ENCODE data around the gene ZNF682. TPM values are rescaled to one million over a fixed set of nuclear protein-coding genes. Genes with fewer than 3 reads are reported as not detected.
"Not testable (repeated sequence)": the region's sequence is repeated elsewhere in the genome, so short reads cannot be mapped to it uniquely, and the experiment has no call there.

Gene ZNF682
- total RNA-seq, 1 experiment from 2014 or later: 23.0 TPM

- WGBS (ENCODE audit: extremely low coverage, insufficient read length, low lambda C conversion rate): no CpG with 5 or more reads among the region's 1 CpG
- H3K4ac ChIP-seq (ENCODE audit: low read depth, low read length): no peak overlapping the region
These were observed 21.0 kb upstream of the ZNF682 start for GRCh38 chr19:20060282-20060681.

GRCh38 chr19:20058738-20059137, 19.4 kb upstream of the ZNF682 start:
- not testable (repeated sequence) for H3K14ac ChIP-seq (ENCODE audit: insufficient read depth, low read length); H3K9me3 ChIP-seq (ENCODE audit: control insufficient read depth, low read depth, low read length); H3K23ac ChIP-seq (ENCODE audit: insufficient read length, low read depth, low read length); H3K56ac ChIP-seq (ENCODE audit: insufficient read length, low read depth, low read length); H3K27me3 ChIP-seq (ENCODE audit: insufficient read depth, low read length); H3K27me3 Mint-ChIP-seq (ENCODE audit: low read depth); H3K18ac ChIP-seq (ENCODE audit: insufficient read length, low read depth, low read length); H3K79me1 ChIP-seq (ENCODE audit: insufficient read depth, low read depth, low read length, poor library complexity, severe bottlenecking); H2AK5ac ChIP-seq (ENCODE audit: insufficient read length, low read length); H2BK20ac ChIP-seq (ENCODE audit: low read depth, low read length, poor library complexity, severe bottlenecking); H3K9ac ChIP-seq (ENCODE audit: extremely low read depth, insufficient read length, low read length); H2BK5ac ChIP-seq (ENCODE audit: insufficient read length, low read length); H4K5ac ChIP-seq (ENCODE audit: insufficient read length, low read depth, low read length); H3K79me2 ChIP-seq (ENCODE audit: insufficient read depth, low read length); H3K4ac ChIP-seq (ENCODE audit: low read depth, low read length); H2BK12ac ChIP-seq (ENCODE audit: insufficient read length, low read depth, low read length); H3K4me2 ChIP-seq (ENCODE audit: insufficient read depth, insufficient read length, low read length); H3K23me2 ChIP-seq (ENCODE audit: insufficient read length, low read depth, low read length, poor library complexity, severe bottlenecking); H3K4me1 ChIP-seq (ENCODE audit: insufficient read depth, low read length); H3K27ac Mint-ChIP-seq; H2BK15ac ChIP-seq (ENCODE audit: low read depth, low read length); H2AFZ ChIP-seq (ENCODE audit: low read length); H3T11ph ChIP-seq (ENCODE audit: low read length); H3K9me3 Mint-ChIP-seq; H3K36me3 Mint-ChIP-seq (ENCODE audit: insufficient read depth in 1 of 3, low read depth in 3 of 3); H2BK120ac ChIP-seq (ENCODE audit: low read depth, low read length, poor library complexity, severe bottlenecking); H4K8ac ChIP-seq (replicated peaks; ENCODE audit: insufficient read length, low read depth, low read length); H3K27ac ChIP-seq (ENCODE audit: insufficient read length, low read depth, low read length); H4K20me1 ChIP-seq (ENCODE audit: control insufficient read depth, insufficient read depth, insufficient read length); H4K91ac ChIP-seq (ENCODE audit: insufficient read length, low read depth, low read length); H3K4me3 Mint-ChIP-seq; DNase-seq
- peaks cover 6 to 15% of the 10 kb centered on the region in 2 experiments; a peak in 3 of 4 replicates for H3K4me1 Mint-ChIP-seq

More at GRCh38 chr19:20060282-20060681, 21.0 kb upstream of the ZNF682 start:
- Mint-ChIP-seq H3K4me1 (peaks cover 3 to 15% of the 10 kb centered on the region in 2 experiments; a peak in 3 of 4 replicates), H3K4me3 (no peak overlapping the region), H3K27ac (no peak overlapping the region), H3K27me3 (ENCODE audit: low read depth) (peaks cover 3% of the 10 kb centered on the region; the same call in 1 of the 2 replicates), H3K9me3 (peaks cover 10 to 12% of the 10 kb centered on the region in 2 experiments), H3K36me3 (ENCODE audit: insufficient read depth in 1 of 3, low read depth in 3 of 3) (peaks cover 5 to 8% (median 5%) of the 10 kb centered on the region in 3 experiments)
- H2BK120ac ChIP-seq (ENCODE audit: low read depth, low read length, poor library complexity, severe bottlenecking): no peak overlapping the region
- no peak overlapping the region for H4K8ac ChIP-seq (replicated peaks; ENCODE audit: insufficient read length, low read depth, low read length)
- H2AK5ac ChIP-seq (ENCODE audit: insufficient read length, low read length): no peak overlapping the region
- no peaks in the 10 kb centered on the region for H3K9me3 ChIP-seq (ENCODE audit: control insufficient read depth, low read depth, low read length)
- no peak overlapping the region for H3K23ac ChIP-seq (ENCODE audit: insufficient read length, low read depth, low read length)
- H3K9ac ChIP-seq (ENCODE audit: extremely low read depth, insufficient read length, low read length): no peak overlapping the region
- no peak overlapping the region for H2AFZ ChIP-seq (ENCODE audit: low read length)
- H3K4me2 ChIP-seq (ENCODE audit: insufficient read depth, insufficient read length, low read length): no peak overlapping the region
- no peak overlapping the region for H2BK12ac ChIP-seq (ENCODE audit: insufficient read length, low read depth, low read length)
- no peak overlapping the region for H2BK15ac ChIP-seq (ENCODE audit: low read depth, low read length)
- H3K27me3 ChIP-seq (ENCODE audit: insufficient read depth, low read length): no peaks in the 10 kb centered on the region
- no peak overlapping the region for H4K5ac ChIP-seq (ENCODE audit: insufficient read length, low read depth, low read length)
- no peaks in the 10 kb centered on the region for H3K23me2 ChIP-seq (ENCODE audit: insufficient read length, low read depth, low read length, poor library complexity, severe bottlenecking)
- no peaks in the 10 kb centered on the region for H3K79me1 ChIP-seq (ENCODE audit: insufficient read depth, low read depth, low read length, poor library complexity, severe bottlenecking)
- TF ChIP-seq CTCF (conservative IDR thresholded peaks at IDR 0.05): no peak
- no peaks in the 10 kb centered on the region for H3K79me2 ChIP-seq (ENCODE audit: insufficient read depth, low read length)
- no peak overlapping the region for H3K18ac ChIP-seq (ENCODE audit: insufficient read length, low read depth, low read length)
- no peak overlapping the region for H3K27ac ChIP-seq (ENCODE audit: insufficient read length, low read depth, low read length)
- DNase-seq: no peak
- no peak overlapping the region for H3K56ac ChIP-seq (ENCODE audit: insufficient read length, low read depth, low read length)
- H2BK5ac ChIP-seq (ENCODE audit: insufficient read length, low read length): no peak overlapping the region
- H3T11ph ChIP-seq (ENCODE audit: low read length): no peak overlapping the region
- H3K14ac ChIP-seq (ENCODE audit: insufficient read depth, low read length): no peak overlapping the region
- no peak overlapping the region for H2BK20ac ChIP-seq (ENCODE audit: low read depth, low read length, poor library complexity, severe bottlenecking)
- no peaks in the 10 kb centered on the region for H3K4me1 ChIP-seq (ENCODE audit: insufficient read depth, low read length)
- H4K91ac ChIP-seq (ENCODE audit: insufficient read length, low read depth, low read length): no peak overlapping the region
- no peaks in the 10 kb centered on the region for H4K20me1 ChIP-seq (ENCODE audit: control insufficient read depth, insufficient read depth, insufficient read length)

Measured in H9 (cell line).